Kidney (tissue), 14 donors: ENCODE results near the gene TBK1. TPM values are rescaled to one million over a fixed set of nuclear protein-coding genes. Genes with fewer than 3 reads are reported as not detected.
"Not testable (repeated sequence)": the region's sequence is repeated elsewhere in the genome, so short reads cannot be mapped to it uniquely, and the experiment has no call there.

Experiments
- DNase-seq, 5 donors: peaks; one replicate each; pipeline ENCODE4 v3.0.0-alpha.2; 2013 to 2020
- FAIRE-seq: peaks from 2 replicates; lab custom pipeline; 2012; peaks lifted over from hg19 to GRCh38; lab: Jason Lieb, UNC
- H3K27ac ChIP-seq, 2 donors: one replicate each; pipeline ENCODE4 v1.7.0; 2013; ENCODE audit warnings: low read depth in 2 of 2, low read length in 2 of 2, inconsistent platforms in 1 of 2
- H3K27me3 ChIP-seq: one replicate; pipeline ENCODE4 v1.7.1; 2013; ENCODE audit warnings: low read length, inconsistent platforms; ENCODE audit not compliant: control insufficient read depth, insufficient read depth
- H3K36me3 ChIP-seq, 3 donors: one replicate each; pipeline versions ENCODE4 v1.7.0 to v1.7.1; 2013; ENCODE audit warnings: low read length in 3 of 3, control low read depth in 1 of 3, inconsistent platforms in 1 of 3; ENCODE audit not compliant: insufficient read depth in 3 of 3, control insufficient read depth in 2 of 3
- H3K4me1 ChIP-seq, 3 donors: one replicate each; pipeline versions ENCODE4 v1.7.0 to v1.7.1; 2013; ENCODE audit warnings: low read length in 3 of 3, inconsistent platforms in 1 of 3, low read depth in 1 of 3; ENCODE audit not compliant: control insufficient read depth in 2 of 3, insufficient read depth in 2 of 3
- H3K4me3 ChIP-seq, 3 donors: one replicate each; pipeline versions ENCODE4 v1.7.0 to v1.8.1; 2013; ENCODE audit warnings: low read length in 3 of 3, control low read depth in 1 of 3, inconsistent platforms in 1 of 3
- H3K9ac ChIP-seq, 3 donors: one replicate each; pipeline versions ENCODE4 v1.7.0 to v1.7.1; 2013; ENCODE audit warnings: low read length in 3 of 3, control low read depth in 1 of 3, inconsistent platforms in 1 of 3
- H3K9me3 ChIP-seq, 3 donors: one replicate each; pipeline versions ENCODE4 v1.7.0 to v1.7.1; 2013; ENCODE audit warnings: low read length in 3 of 3, control low read depth in 1 of 3, inconsistent platforms in 1 of 3; ENCODE audit not compliant: control insufficient read depth in 2 of 3, insufficient read depth in 1 of 3
- intact Hi-C: fragments of 100-400 bp; cut with DNase I; formaldehyde crosslinking; loops from one replicate; pipeline ENCODE4 v1.11.1; 2022
- polyA plus RNA-seq: library from polyadenylated mRNA; stranded (reverse); fragments of 350-450 nt; fragmentation: Illumina TruSeq; extraction: RNeasy Lipid Tissue Mini Kit (QIAGEN cat#74804); gene quantifications from one replicate; pipeline ENCODE4 v1.2.3, GENCODE V29; 2014; ENCODE audit warnings: low read depth, low replicate concordance; ENCODE audit not compliant: insufficient read depth
- total RNA-seq: library from RNA; stranded (reverse); fragmentation: NEBNext Ultra II Directional; extraction: Animal tissue kit (Norgen Biotek cat#: 25700); gene quantifications from one replicate; pipeline ENCODE4 v1.2.1, GENCODE V29; 2021
- TF ChIP-seq, protein P1 (sequence below): IDR thresholded peaks from 3 replicates; pipeline ENCODE4 v1.5.1; 2012; ENCODE audit warnings: mild to moderate bottlenecking, moderate library complexity, borderline replicate concordance; ENCODE audit not compliant: insufficient read depth; ENCODE audit errors: extremely low read depth
- donor health status: control.
- donor health status: control.
- donor health status: control.
- donor health status: control.
- donor health status: control.
- donor health status: DM: yes; HTN: yes; CAD: no.
- donor health status: Normal renal cell carcinoma (clear cell type).

Gene TBK1
- total and polyA plus RNA-seq, 2 donors from 2014 or later = 9.7 to 21.7 TPM

DNA sequence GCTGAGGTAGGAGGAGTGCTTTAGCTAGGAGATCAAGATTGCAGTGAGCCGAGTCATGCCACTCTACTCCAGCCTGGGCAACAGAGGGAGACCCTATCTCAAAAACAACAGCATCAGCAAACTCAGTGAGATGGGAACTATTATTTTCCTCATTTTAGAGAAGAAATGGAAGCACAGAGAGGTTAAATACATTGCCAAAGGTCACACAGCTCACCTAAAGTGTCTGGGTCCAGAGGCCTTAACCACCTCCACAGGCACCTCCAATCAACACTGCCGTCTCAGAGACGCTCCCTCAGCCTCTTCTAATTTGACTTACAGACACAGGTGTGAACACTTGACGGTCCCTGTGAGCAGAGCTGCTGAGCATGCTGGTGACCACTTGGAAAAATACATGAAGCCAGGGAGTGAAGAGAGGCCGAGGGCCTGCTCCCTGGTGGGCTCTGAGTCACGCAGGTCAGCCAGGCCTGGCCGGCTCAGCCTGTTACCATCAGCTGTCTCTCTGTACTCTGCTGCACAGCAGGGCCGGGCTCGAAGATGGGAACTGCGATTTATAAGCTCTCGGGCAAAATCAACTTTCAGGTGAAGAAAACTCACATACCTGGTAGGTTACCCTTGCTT, 80.9 kb downstream of the TBK1 start:
- no peaks in the 10 kb centered on the region for H3K27me3 ChIP-seq
- no peaks in the 10 kb centered on the region for H3K4me1 ChIP-seq
- no peak overlapping the region for H3K27ac ChIP-seq
- no peak overlapping the region for H3K4me3 ChIP-seq
- H3K36me3 ChIP-seq = no peaks in the 10 kb centered on the region
- intact Hi-C loops = no loop called here
- TF ChIP-seq, protein P1, sequence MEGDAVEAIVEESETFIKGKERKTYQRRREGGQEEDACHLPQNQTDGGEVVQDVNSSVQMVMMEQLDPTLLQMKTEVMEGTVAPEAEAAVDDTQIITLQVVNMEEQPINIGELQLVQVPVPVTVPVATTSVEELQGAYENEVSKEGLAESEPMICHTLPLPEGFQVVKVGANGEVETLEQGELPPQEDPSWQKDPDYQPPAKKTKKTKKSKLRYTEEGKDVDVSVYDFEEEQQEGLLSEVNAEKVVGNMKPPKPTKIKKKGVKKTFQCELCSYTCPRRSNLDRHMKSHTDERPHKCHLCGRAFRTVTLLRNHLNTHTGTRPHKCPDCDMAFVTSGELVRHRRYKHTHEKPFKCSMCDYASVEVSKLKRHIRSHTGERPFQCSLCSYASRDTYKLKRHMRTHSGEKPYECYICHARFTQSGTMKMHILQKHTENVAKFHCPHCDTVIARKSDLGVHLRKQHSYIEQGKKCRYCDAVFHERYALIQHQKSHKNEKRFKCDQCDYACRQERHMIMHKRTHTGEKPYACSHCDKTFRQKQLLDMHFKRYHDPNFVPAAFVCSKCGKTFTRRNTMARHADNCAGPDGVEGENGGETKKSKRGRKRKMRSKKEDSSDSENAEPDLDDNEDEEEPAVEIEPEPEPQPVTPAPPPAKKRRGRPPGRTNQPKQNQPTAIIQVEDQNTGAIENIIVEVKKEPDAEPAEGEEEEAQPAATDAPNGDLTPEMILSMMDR = no peak
- DNase-seq (no peak), FAIRE-seq (no peak)
- H3K9ac ChIP-seq = no peak overlapping the region
- H3K9me3 ChIP-seq = no peaks in the 10 kb centered on the region

DNA sequence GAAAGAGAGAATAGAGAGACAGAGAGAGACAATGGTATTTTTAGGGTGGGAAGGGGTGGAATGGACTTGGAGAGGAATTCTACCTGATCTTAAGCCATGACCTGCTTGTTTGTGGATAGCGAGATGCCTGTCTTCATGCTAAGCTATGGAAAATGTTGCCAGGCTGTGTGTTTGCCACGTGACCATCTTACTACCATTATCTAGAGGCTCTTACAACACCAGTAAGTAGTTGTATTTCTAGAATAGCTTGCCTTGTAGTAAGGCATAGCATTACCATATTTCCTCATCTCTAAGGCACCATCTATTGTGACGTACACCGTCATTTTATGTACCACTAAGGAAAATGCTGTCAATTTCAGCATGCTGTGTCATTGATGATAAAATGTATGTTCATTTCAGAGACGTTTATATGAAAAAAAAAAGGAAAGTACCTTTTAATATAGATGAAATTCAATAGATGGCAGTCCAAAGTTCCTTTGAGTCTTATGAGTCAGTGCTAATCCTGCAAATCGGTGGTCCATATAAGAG, 82.8 kb downstream of the TBK1 start:
- Histone ChIP-seq H3K4me3 (no peak overlapping the region), H3K9me3 (no peaks in the 10 kb centered on the region), H3K9ac (no peak overlapping the region), H3K27ac (no peak overlapping the region), H3K27me3 (no peaks in the 10 kb centered on the region), H3K4me1 (no peaks in the 10 kb centered on the region), H3K36me3 (no peaks in the 10 kb centered on the region)
- intact Hi-C loops = no loop called here
- TF ChIP-seq, protein P1 = no peak
- FAIRE-seq (no peak), DNase-seq (no peak)

DNA sequence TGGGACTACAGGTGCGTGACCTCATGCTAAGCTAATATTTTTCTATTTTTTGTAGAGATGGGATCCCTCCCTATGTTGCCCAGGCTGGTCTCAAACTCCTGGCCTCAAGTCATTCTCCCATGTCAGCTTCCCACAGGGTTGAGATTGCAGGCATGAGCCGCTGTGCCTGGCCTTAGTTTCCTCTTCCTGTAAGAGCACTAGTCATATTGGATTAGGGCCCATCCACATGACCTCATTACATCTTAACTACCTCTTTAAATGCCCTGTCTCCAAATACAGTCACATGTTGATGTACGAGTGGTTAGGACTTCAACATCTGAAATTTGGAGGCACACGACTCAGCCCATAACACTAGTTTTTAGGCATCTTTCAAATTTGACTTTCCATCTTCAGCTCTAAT, 86.2 kb downstream of the TBK1 start:
- Histone ChIP-seq H3K4me1 (no peaks in the 10 kb centered on the region), H3K27me3 (no peaks in the 10 kb centered on the region), H3K27ac (no peak overlapping the region), H3K36me3 (no peaks in the 10 kb centered on the region), H3K9ac (no peak overlapping the region), H3K9me3 (no peaks in the 10 kb centered on the region), H3K4me3 (no peak overlapping the region)
- DNase-seq (no peak), FAIRE-seq (no peak)
- TF ChIP-seq, protein P1 = no peak
- intact Hi-C loops = no loop called here

DNA sequence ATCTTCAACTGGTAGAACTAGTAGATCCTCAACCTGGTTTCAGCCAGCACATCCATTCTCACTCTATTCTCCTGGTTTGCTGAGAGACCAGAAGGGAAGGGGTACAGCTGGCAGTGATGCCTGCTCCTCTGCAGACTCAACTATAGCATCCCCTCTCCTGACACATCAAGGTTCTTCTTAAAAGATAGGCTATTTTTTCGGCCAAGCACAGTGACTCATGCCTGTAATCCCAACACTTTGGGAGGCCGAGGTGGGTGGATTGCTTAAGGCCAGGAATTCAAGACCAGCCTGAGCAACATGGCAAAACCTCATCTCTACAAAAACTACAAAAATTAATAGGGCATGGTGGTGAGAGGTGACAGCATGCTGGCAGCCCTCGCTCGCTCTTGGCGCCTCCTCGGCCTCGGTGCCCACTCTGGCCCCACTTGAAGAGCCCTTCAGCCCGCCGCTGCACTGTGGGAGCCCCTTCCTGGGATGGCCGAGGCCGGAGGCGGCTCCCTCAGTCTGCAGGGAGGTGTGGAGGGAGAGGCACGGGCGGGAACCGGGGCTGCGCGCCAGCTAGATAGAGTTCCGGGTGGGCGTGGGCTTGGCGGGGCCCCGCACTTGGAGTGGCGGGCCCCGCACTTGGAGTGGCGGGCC, 90.6 kb downstream of the TBK1 start:
- intact Hi-C loops, H3K4me1 ChIP-seq, H3K9me3 ChIP-seq, H3K27me3 ChIP-seq, FAIRE-seq, H3K9ac ChIP-seq, DNase-seq, H3K27ac ChIP-seq, H3K36me3 ChIP-seq, H3K4me3 ChIP-seq: not testable (repeated sequence)
